ENCODE results near the gene GIPC3. TPM values are rescaled to one million over a fixed set of nuclear protein-coding genes. Genes with fewer than 3 reads are reported as not detected.
A peak's percentile ranks its signal among the peaks of the same experiment; 100 is the strongest.

The GIPC3 gene
- total RNA-seq, 5 donors from 2014 or later (not counting 1 experiment from before 2014, with no cell fraction given), result 1.5 to 4.3 (median 2.7) TPM

DNA sequence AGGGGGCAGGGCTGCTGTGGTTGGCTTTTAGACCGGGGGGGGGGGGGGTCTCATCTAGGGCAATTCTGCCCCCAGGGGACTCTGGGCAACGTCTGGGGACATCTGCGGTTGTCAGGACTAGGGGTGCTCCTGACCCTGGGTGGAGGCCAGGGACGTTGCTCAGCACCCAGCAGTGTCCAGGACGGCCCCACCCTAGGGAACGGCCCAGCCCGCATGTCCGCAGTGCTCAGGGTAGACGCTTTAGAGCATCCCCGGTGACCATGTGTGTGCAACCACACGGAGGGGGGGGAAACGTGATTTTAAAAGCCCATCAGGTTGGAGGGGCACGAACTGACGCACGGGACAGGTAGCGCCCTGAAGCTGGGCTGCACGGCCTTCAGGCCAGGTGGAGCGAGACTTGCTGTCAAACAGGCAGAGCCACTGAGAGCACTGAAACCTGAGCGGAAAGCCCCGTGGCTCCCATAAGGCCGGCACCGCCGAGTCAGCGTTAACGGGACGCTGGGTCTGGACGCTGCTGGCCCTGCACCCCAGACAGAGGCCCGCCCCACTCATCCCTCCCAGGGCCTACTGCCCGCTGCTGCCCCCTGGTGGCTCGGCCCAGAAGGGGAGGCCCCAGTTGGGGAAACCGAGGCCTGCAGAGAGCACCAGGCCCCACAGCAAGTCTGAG, 33.0 kb downstream of the GIPC3 start:
- whole genome bisulfite sequencing (ENCODE audit: insufficient coverage), result 77% methylated on average over 29 of the region's 31 CpGs
- peaks cover 6 to 11% of the 10 kb centered on the region in 2 experiments for H3K4me1 ChIP-seq (ENCODE audit: control insufficient read depth in 1 of 2, extremely low read depth in 1 of 2, insufficient read depth in 2 of 2, low read length in 2 of 2)
- H3K27ac ChIP-seq (ENCODE audit: low read length), result no peak overlapping the region
- Mint-ChIP-seq H3K4me3 (no peak overlapping the region), H3K27me3 (no peaks in the 10 kb centered on the region), H3K36me3 (no peaks in the 10 kb centered on the region), H3K4me1 (peaks cover 11 to 14% (median 11%) of the 10 kb centered on the region in 3 donors), H3K27ac (no peak overlapping the region), H3K9me3 (no peaks in the 10 kb centered on the region)
- no peaks in the 10 kb centered on the region for H3K9me3 ChIP-seq
- H3K36me3 ChIP-seq (ENCODE audit: control insufficient read depth in 2 of 2, extremely low read depth in 1 of 2, insufficient read depth in 1 of 2, low read length in 1 of 2), result peaks cover 17 to 36% of the 10 kb centered on the region in 2 donors
- ChIA-PET POLR2A (no interaction called here), CTCF (no interaction called here)
- H3K4me3 ChIP-seq (ENCODE audit: control insufficient read depth in 1 of 2, extremely low read depth in 1 of 2, low read length in 1 of 2), result no peak overlapping the region
- no peaks in the 10 kb centered on the region for H3K27me3 ChIP-seq (replicated peaks in 1 of 2; ENCODE audit: control insufficient read depth in 2 of 2, extremely low read depth in 1 of 2, insufficient read depth in 2 of 2, low read length in 1 of 2)
- peak; percentile 61 to 67 (median 63) for ATAC-seq (replicated peaks in 1 of 4)
- DNase-seq, result peak in 26 of 35 experiments; percentile 10 to 64 (median 34)

DNA sequence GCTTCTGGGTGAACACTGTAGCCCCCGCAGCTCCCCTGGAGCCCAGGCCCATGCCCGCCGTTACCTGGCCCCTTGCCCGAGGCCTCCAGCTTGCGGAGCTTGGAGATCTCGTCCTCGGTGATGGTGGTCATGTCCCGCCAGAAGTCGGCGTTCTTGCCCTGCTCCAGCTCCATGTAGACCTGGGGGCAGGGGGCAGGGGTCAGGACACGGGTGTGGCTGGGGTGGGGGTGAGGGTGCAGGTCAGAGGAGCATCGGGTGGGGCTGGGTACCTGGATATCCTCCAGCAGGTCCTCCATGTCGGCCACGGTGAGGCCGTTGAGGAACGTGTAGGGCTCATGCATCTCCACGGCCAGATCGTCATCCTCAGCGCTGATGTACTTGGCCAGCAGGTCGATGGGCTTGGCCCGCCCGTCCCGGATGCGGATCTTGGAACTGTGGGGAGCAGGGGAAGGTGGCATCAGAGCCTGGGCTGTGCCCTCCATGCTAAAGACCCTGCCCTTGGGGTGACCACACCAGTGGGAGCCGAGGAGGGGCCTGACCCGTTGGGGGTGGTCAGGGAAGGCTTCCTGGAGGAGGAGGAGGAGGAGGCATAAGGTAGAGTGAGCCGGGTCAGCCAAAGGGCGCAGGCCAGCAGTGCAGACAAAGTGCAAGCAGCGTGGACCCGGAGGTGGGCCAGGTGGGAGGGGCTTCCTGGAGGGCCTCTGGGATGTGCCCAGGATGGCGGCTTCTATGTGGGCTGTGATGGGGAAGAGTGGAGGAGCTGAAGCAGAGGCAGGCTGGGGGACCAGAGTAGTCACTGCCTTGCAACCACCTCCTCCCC, 33.7 kb downstream of the GIPC3 start:
- Histone ChIP-seq H3K4me3 (ENCODE audit: control insufficient read depth in 1 of 2, extremely low read depth in 1 of 2, low read length in 1 of 2) (no peak overlapping the region), H3K27ac (ENCODE audit: low read length) (no peak overlapping the region), H3K4me1 (ENCODE audit: control insufficient read depth in 1 of 2, extremely low read depth in 1 of 2, insufficient read depth in 2 of 2, low read length in 2 of 2) (peaks cover 6 to 12% of the 10 kb centered on the region in 2 experiments), H3K9me3 (no peaks in the 10 kb centered on the region), H3K27me3 (replicated peaks in 1 of 2; ENCODE audit: control insufficient read depth in 2 of 2, extremely low read depth in 1 of 2, insufficient read depth in 2 of 2, low read length in 1 of 2) (no peaks in the 10 kb centered on the region), H3K36me3 (ENCODE audit: control insufficient read depth in 2 of 2, extremely low read depth in 1 of 2, insufficient read depth in 1 of 2, low read length in 1 of 2) (peaks cover 14 to 33% of the 10 kb centered on the region in 2 donors)
- no peak overlapping the region for H3K4me3 Mint-ChIP-seq
- DNase-seq (no peak), ATAC-seq (replicated peaks in 1 of 4) (no peak)
- WGBS (ENCODE audit: insufficient coverage), result 95% methylated on average over 24 of the region's 31 CpGs
- ChIA-PET CTCF (no interaction called here), POLR2A (no interaction called here)
- H3K27ac Mint-ChIP-seq, result no peak overlapping the region
- peaks cover 12 to 15% (median 13%) of the 10 kb centered on the region in 3 donors for H3K4me1 Mint-ChIP-seq
- H3K27me3 Mint-ChIP-seq, result no peaks in the 10 kb centered on the region
- H3K36me3 Mint-ChIP-seq, result no peaks in the 10 kb centered on the region
- H3K9me3 Mint-ChIP-seq, result no peaks in the 10 kb centered on the region

DNA sequence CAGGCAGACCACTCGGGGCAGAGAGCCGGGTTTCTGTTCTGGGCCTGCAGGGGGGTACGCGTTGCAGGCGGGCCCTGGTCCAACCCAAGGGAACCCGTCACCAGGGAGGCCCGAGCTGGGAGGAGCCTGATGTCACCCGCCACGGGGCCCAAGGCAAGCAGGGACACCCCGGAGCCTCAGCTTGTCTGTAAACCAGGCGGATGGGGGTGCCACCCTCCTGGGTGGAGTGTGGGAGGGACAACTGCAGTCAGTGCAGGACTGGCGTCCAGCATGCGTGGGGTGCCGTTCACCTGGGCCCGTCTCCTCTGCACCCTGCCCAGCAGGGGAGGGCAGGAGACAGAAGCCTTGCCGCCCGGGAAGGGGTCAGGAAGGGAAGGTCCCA, 34.3 kb downstream of the GIPC3 start:
- no peaks in the 10 kb centered on the region for H3K36me3 Mint-ChIP-seq
- H3K4me1 ChIP-seq (ENCODE audit: control insufficient read depth in 1 of 2, extremely low read depth in 1 of 2, insufficient read depth in 2 of 2, low read length in 2 of 2), result peaks cover 6 to 18% of the 10 kb centered on the region in 2 experiments
- H3K9me3 Mint-ChIP-seq, result no peaks in the 10 kb centered on the region
- ATAC-seq (replicated peaks in 1 of 4), result no peak
- no peak overlapping the region for H3K27ac Mint-ChIP-seq
- CTCF ChIA-PET, result no interaction called here
- peaks cover 18 to 21% (median 19%) of the 10 kb centered on the region in 3 donors for H3K4me1 Mint-ChIP-seq
- no peaks in the 10 kb centered on the region for H3K9me3 ChIP-seq
- no peaks in the 10 kb centered on the region for H3K27me3 Mint-ChIP-seq
- H3K27ac ChIP-seq (ENCODE audit: low read length), result no peak overlapping the region
- H3K4me3 ChIP-seq (ENCODE audit: control insufficient read depth in 1 of 2, extremely low read depth in 1 of 2, low read length in 1 of 2), result no peak overlapping the region
- H3K27me3 ChIP-seq (replicated peaks in 1 of 2; ENCODE audit: control insufficient read depth in 2 of 2, extremely low read depth in 1 of 2, insufficient read depth in 2 of 2, low read length in 1 of 2), result no peaks in the 10 kb centered on the region
- 94% methylated on average over 15 of the region's 17 CpGs for WGBS (ENCODE audit: insufficient coverage)
- peaks cover 12 to 33% of the 10 kb centered on the region in 2 donors for H3K36me3 ChIP-seq (ENCODE audit: control insufficient read depth in 2 of 2, extremely low read depth in 1 of 2, insufficient read depth in 1 of 2, low read length in 1 of 2)
- POLR2A ChIA-PET, result no interaction called here
- H3K4me3 Mint-ChIP-seq, result no peak overlapping the region
- DNase-seq, result no peak

DNA sequence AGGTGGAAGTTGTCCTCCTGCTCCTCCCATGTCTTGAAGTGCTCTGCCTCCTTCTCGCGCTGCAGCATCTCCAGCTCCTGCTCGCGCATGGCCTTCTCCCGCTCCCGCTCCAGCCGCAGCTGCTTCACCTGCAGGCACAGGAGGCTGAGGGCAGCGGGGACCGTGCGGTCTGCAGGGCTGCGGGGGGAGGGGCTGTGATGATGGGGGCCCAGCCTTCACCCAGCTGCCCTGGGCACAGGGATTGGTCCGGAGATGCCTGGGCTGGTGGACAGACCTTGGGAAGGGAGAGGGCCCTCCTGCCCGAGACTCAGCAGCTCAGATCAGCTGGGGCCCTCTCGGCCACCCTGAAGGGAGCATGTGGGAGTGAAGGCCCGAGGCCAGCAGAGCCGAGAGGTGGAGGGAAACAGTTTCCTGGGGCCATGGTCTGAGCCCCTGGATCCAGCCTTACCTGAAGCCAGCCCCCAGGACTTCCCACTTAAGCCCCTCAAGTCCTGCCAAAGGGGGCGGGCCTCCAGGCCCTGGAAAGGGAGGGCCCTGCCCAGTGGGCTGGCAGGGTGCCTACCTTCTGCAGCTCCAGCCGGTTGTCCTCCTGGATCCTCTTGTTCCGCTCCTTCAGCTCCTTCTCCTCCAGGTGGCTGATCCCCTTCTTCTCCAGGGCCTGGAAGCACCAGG, 35.0 kb downstream of the GIPC3 start:
- Mint-ChIP-seq H3K27ac (no peak overlapping the region), H3K9me3 (no peaks in the 10 kb centered on the region), H3K4me1 (peaks cover 20 to 27% (median 22%) of the 10 kb centered on the region in 3 donors), H3K36me3 (no peaks in the 10 kb centered on the region), H3K4me3 (no peak overlapping the region), H3K27me3 (no peaks in the 10 kb centered on the region)
- WGBS (ENCODE audit: insufficient coverage), result 95% methylated on average over 15 of the region's 19 CpGs
- Histone ChIP-seq H3K4me3 (ENCODE audit: control insufficient read depth in 1 of 2, extremely low read depth in 1 of 2, low read length in 1 of 2) (no peak overlapping the region), H3K4me1 (ENCODE audit: control insufficient read depth in 1 of 2, extremely low read depth in 1 of 2, insufficient read depth in 2 of 2, low read length in 2 of 2) (peaks cover 6 to 25% of the 10 kb centered on the region in 2 experiments), H3K27me3 (replicated peaks in 1 of 2; ENCODE audit: control insufficient read depth in 2 of 2, extremely low read depth in 1 of 2, insufficient read depth in 2 of 2, low read length in 1 of 2) (no peaks in the 10 kb centered on the region), H3K36me3 (ENCODE audit: control insufficient read depth in 2 of 2, extremely low read depth in 1 of 2, insufficient read depth in 1 of 2, low read length in 1 of 2) (peaks cover 12 to 33% of the 10 kb centered on the region in 2 donors), H3K27ac (ENCODE audit: low read length) (no peak overlapping the region), H3K9me3 (no peaks in the 10 kb centered on the region)
- no peak for DNase-seq
- POLR2A ChIA-PET, result no interaction called here
- no peak for ATAC-seq (replicated peaks in 1 of 4)
- CTCF ChIA-PET, result interaction anchor here in 1 of 2 donors (0.6 kb wide), 1 partner anchor 141 kb away, joined by 4 read pairs; no protein-coding TSS in a partner anchor

DNA sequence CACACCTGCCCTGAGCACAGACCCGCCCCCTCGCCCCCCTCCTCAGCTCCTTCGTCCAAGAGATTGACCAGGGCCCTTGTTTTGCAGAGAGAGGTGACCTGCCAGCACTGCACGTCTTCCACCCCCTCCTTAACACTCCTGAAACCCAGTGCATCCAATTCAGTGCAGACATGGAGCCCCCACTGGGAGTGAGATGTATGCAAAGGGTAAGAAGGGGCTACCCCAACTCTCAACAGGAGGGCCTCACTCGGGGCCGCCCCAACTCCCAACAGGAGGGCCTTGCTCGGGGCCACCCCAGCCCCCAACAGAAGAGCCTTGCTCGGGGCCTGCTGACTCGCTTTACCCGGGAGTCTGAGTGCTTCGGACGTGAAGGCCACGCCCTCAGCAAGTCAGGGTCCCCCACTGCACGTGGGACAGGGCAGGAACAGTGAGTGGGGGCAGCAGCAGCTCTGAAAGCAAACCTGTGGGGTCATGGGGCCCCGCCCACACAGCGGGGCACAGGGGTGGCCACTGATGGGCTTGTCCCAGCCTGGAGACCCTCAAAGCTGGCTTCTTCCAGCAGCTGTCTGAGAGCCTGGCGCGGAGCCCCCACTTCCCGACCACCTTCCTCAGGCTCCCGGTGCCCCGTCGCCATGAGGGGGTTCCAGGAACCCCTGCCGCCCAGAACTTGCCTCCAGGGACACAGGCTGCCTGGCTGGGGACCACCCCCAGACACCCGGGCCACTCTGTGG, 35.7 kb downstream of the GIPC3 start:
- Histone ChIP-seq H3K27ac (ENCODE audit: low read length) (no peak overlapping the region), H3K36me3 (ENCODE audit: control insufficient read depth in 2 of 2, extremely low read depth in 1 of 2, insufficient read depth in 1 of 2, low read length in 1 of 2) (peaks cover 12 to 30% of the 10 kb centered on the region in 2 donors), H3K4me1 (ENCODE audit: control insufficient read depth in 1 of 2, extremely low read depth in 1 of 2, insufficient read depth in 2 of 2, low read length in 2 of 2) (peaks cover 11 to 32% of the 10 kb centered on the region in 2 experiments), H3K27me3 (replicated peaks in 1 of 2; ENCODE audit: control insufficient read depth in 2 of 2, extremely low read depth in 1 of 2, insufficient read depth in 2 of 2, low read length in 1 of 2) (no peaks in the 10 kb centered on the region), H3K9me3 (no peaks in the 10 kb centered on the region), H3K4me3 (ENCODE audit: control insufficient read depth in 1 of 2, extremely low read depth in 1 of 2, low read length in 1 of 2) (no peak overlapping the region)
- POLR2A ChIA-PET, result no interaction called here
- Mint-ChIP-seq H3K4me3 (no peak overlapping the region), H3K27ac (no peak overlapping the region), H3K36me3 (no peaks in the 10 kb centered on the region), H3K4me1 (peaks cover 23 to 31% (median 27%) of the 10 kb centered on the region in 3 donors), H3K27me3 (no peaks in the 10 kb centered on the region), H3K9me3 (no peaks in the 10 kb centered on the region)
- ATAC-seq (replicated peaks in 1 of 4) (no peak), DNase-seq (no peak)
- CTCF ChIA-PET, result interaction anchor here in 1 of 2 donors (0.6 kb wide), 1 partner anchor 142 kb away, joined by 4 read pairs; no protein-coding TSS in a partner anchor
- WGBS (ENCODE audit: insufficient coverage), result 95% methylated on average over 22 of the region's 24 CpGs

DNA sequence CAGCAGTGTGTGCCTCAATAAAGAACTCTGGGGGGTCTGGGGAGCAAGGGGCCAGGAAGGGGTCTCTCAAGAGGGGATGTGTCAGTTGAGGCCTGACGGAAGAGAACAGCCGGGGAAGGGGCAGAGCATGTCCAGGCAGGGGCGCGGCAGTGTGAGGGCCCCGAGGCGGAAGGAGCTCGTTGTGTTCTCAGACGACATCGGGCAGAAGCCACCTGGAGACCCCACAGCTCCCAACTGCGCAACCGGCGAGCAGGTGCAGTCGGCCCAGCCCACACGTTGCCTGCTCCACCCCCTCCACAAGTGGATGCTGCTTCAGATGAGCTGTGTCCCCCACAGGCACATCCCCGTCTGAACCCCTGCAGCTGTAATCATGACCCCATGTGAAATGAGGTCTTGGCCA, 36.4 kb downstream of the GIPC3 start:
- H3K36me3 ChIP-seq (ENCODE audit: control insufficient read depth in 2 of 2, extremely low read depth in 1 of 2, insufficient read depth in 1 of 2, low read length in 1 of 2), result peaks cover 12 to 30% of the 10 kb centered on the region in 2 donors
- H3K4me3 ChIP-seq (ENCODE audit: control insufficient read depth in 1 of 2, extremely low read depth in 1 of 2, low read length in 1 of 2), result no peak overlapping the region
- Mint-ChIP-seq H3K4me3 (no peak overlapping the region), H3K36me3 (no peaks in the 10 kb centered on the region), H3K9me3 (no peaks in the 10 kb centered on the region), H3K27me3 (no peaks in the 10 kb centered on the region), H3K27ac (no peak overlapping the region), H3K4me1 (peaks cover 30 to 35% (median 34%) of the 10 kb centered on the region in 3 donors)
- H3K4me1 ChIP-seq (ENCODE audit: control insufficient read depth in 1 of 2, extremely low read depth in 1 of 2, insufficient read depth in 2 of 2, low read length in 2 of 2), result peaks cover 12 to 35% of the 10 kb centered on the region in 2 experiments
- DNase-seq (no peak), ATAC-seq (replicated peaks in 1 of 4) (no peak)
- no peak overlapping the region for H3K27ac ChIP-seq (ENCODE audit: low read length)
- CTCF ChIA-PET, result no interaction called here
- H3K9me3 ChIP-seq, result no peaks in the 10 kb centered on the region
- POLR2A ChIA-PET, result no interaction called here
- no peaks in the 10 kb centered on the region for H3K27me3 ChIP-seq (replicated peaks in 1 of 2; ENCODE audit: control insufficient read depth in 2 of 2, extremely low read depth in 1 of 2, insufficient read depth in 2 of 2, low read length in 1 of 2)
- 92% methylated on average over 14 of the region's 15 CpGs for WGBS (ENCODE audit: insufficient coverage)

Data from T-cell (primary cell).